Adrenal gland (tissue), 5 donors: Measurements from ENCODE around the gene MCM5.

Experiments
- CTCF ChIP-seq, 6 experiments: fragments of 450-650 bp in 4 of 6; fragments of 200-600 bp in 2 of 6; sonication (generic) in 1 of 6; IDR thresholded peaks; 1 replicate in 5 of 6; 2 replicates in 1 of 6; pipeline versions ENCODE4 v1.5.1 to v1.8.0; 2016 to 2021; ENCODE audit warnings: antibody characterized with exemption in 6 of 6, mild to moderate bottlenecking in 2 of 6, moderate library complexity in 1 of 6
- POLR2A ChIP-seq, 2 donors: fragments of 450-650 bp; IDR thresholded peaks; one replicate each; pipeline ENCODE4 v1.6.1; 2017; ENCODE audit warnings: antibody characterized with exemption in 2 of 2, mild to moderate bottlenecking in 2 of 2, moderate library complexity in 1 of 2
- donor health status: DM: no; HTN: no; CAD: no.

GRCh38 chr22:35450824-35451569, 51.1 kb downstream of the MCM5 start:
- TF ChIP-seq CTCF (IDR thresholded peaks at IDR 0.05) = no peak
- TF ChIP-seq POLR2A (IDR thresholded peaks at IDR 0.05) = no peak
